Measurements from ENCODE around the gene DOCK1.

DNA sequence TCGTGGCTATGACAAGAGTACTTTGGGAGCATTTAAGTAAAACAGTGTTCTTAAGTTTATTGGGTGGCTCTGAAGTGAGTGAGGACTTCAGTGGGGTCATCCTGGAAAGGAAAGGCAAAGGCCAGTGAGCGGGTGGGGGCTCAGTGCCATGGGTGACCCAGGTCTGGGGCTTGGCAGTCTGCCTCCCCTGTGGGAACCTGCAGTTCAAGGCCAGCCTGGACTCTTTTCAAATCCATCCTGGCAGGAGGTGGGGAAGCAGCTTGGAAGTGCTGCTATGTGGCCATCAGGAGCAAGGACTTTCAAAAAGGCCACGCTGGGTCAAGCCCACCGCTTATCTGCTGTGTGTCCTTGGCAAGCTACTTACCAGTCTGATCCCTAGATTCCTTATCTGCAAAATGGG lies 495.0 kb downstream of the DOCK1 start:
- no peak for TF ChIP-seq EZH2 (IDR thresholded peaks at IDR 0.05; ENCODE audit: borderline replicate concordance, low read depth, low read length, severe bottlenecking)
- TF ChIP-seq, protein P1, sequence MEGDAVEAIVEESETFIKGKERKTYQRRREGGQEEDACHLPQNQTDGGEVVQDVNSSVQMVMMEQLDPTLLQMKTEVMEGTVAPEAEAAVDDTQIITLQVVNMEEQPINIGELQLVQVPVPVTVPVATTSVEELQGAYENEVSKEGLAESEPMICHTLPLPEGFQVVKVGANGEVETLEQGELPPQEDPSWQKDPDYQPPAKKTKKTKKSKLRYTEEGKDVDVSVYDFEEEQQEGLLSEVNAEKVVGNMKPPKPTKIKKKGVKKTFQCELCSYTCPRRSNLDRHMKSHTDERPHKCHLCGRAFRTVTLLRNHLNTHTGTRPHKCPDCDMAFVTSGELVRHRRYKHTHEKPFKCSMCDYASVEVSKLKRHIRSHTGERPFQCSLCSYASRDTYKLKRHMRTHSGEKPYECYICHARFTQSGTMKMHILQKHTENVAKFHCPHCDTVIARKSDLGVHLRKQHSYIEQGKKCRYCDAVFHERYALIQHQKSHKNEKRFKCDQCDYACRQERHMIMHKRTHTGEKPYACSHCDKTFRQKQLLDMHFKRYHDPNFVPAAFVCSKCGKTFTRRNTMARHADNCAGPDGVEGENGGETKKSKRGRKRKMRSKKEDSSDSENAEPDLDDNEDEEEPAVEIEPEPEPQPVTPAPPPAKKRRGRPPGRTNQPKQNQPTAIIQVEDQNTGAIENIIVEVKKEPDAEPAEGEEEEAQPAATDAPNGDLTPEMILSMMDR (IDR thresholded peaks at IDR 0.05; ENCODE audit: borderline replicate concordance, extremely low read depth, low read length, poor library complexity, severe bottlenecking): no peak

Measured in DND-41 (cell line).